ENCODE results near the gene INO80D.
"Not testable (repeated sequence)": the region's sequence is repeated elsewhere in the genome, so short reads cannot be mapped to it uniquely, and the experiment has no call there.

Gene INO80D

DNA sequence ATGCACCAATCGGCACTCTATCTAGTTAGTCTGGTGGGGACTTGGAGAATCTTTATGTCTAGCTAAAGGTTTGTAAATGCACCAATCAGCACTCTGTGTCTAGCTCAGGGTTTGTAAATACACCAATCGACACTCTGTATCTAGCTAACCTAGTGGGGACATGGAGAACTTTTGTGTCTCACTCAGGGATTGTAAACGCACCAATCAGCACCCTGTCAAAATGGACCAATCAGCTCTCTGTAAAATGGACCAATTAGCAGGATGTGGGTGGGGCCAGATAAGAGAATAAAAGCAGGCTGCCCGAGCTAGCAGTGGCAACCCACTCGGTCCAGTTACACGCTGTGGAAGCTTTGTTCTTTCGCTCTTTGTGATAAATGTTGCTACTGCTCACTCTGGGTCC, 108.3 kb downstream of the INO80D start:
- DNase-seq (ENCODE audit: low read depth in 2 of 2), result not testable (repeated sequence)

DNA sequence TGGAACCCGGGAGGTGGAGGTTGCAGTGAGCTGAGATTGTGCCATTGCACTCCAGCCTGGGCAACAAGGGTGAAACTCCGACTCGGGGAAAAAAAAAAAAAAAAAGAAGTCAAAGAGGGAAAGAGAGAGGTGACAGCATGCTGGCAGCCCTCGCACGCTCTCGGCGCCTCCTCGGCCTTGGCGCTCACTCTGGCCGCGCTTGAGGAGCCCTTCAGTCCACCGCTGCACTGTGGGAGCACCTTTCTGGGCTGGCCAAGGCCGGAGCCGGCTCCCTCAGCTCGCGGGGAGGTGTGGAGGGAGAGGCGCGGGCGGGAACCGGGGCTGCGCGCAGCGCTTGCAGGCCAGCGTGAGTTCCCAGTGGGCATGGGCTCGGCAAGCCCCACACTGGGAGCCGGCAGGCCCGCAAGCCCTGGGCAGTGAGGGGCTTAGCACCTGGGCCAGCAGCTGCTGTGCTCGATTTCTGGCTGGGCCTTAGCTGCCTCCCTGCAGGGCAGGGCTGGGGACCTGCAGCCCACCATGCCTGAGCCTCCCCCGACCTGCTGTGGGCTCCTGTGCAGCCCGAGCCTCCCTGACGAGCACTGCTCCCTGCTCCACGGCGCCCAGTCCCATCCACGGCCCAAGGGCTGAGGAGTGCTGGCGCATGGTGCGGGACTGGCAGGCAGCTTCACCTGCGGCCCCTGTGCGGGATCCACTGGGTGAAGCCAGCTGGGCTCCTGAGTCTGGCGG, 108.9 kb downstream of the INO80D start:
- DNase-seq (ENCODE audit: low read depth in 2 of 2), result not testable (repeated sequence)

DNA sequence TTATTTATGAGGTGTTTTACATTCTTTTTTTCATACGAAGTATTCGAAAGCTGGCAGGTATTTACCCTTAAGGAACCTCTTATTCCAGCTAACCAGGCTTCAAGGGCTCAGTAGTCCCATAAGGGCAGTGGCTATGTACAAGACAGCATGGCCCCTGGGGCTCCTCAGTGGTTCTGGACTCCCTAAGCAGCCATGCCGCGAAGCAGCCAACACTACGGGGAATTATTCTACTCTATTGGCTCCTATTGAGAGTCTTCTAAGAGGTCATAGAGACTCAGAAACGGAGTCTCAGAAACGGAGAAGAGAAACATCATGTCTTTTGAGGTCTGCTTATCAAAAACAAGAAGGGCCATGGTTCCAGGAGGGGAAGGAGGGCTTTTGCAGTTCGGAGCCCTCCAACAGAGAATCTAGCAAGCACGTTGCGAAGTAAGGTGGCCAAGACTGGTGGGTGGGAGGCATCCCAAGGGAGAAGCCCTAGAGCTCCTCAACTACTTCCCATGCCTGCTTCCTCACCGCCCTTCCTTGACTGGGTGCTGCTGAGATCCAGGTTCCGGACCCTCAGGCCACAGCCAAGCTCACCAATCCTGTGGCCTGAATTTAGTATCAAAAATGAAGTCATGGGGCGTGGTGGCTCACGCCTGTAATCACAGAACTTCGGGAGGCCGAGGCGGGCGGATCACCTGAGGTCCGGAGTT, 109.7 kb downstream of the INO80D start:
- no peak for DNase-seq (ENCODE audit: low read depth in 2 of 2)

DNA sequence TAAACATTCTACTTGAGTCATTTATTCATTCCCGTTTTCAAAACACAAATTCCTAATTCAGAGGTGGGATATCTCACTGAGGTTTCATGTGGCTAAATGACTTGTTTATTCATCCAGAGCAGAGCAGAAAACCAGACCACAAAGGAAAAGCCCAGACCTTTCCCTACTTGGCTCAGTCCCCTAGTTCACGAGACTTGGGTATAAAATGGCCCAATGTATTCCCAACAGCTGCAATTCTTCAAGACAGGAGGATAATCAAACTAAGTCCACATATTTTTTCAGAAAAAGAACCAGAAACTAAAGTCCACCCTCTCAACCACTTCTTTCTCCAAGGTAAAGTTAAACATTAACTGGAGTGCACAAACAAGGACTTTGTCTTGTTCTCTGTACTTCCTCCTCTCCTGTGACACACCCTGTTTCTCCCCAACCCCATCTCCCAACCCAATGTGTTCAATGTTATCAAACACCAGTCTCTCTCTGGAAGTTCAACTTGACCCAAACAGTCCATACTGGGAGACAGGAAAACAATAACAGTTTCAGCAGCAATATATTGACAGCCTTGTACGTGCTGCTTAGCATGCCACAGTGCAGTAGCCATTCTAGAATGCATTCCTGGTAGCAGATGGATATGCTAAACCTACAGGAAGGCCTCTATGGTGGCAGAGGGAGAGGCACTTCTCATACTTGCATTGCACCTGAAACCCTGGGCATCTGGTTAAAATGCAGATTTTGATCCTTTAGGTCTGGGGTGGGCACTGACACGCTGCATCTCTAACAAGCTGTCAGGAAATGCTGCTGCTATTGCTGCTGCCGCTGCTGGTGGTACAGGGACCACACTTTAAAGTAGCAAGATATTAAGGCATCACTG, 110.7 kb downstream of the INO80D start:
- DNase-seq (ENCODE audit: low read depth in 2 of 2), result no peak

DNA sequence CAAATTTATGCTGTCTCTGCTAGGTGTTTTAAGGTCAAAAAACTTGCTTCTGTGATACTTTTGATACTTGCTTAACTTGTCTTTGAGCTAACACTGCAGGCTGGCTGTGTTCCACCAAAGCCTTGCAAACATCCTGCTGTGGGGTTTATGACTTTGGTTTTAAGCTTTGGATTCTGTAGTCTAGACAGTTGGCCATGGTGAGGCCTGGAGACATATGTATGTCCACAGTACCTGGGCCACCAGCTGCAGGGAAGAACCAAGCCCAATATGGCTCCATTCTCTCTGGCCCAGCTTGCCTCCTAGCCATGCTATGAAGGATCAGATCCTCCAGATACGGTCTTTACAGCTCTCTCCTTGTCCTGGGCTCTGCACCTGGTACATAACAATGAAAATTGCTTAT, 113.9 kb downstream of the INO80D start:
- DNase-seq (ENCODE audit: low read depth in 2 of 2), result no peak

DNA sequence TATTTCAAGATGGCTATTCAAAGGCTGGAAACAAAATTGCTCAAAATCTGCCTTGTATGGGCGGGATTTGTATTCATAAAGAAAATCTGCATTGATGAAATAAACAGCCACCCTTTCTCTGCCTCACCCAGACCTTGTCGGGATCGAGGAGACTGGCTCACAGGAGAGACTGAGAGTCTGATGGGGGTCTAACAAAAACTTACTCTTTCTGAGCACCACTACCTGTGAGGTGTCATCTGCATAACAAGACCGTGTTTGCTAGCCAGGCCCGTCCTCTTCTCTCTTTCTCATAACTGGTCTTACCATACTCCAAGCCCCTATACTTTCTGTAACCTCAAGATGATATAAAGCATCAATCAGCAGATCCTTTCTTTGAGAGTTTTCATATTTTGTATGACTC, 115.6 kb downstream of the INO80D start:
- DNase-seq (ENCODE audit: low read depth in 2 of 2), result no peak

DNA sequence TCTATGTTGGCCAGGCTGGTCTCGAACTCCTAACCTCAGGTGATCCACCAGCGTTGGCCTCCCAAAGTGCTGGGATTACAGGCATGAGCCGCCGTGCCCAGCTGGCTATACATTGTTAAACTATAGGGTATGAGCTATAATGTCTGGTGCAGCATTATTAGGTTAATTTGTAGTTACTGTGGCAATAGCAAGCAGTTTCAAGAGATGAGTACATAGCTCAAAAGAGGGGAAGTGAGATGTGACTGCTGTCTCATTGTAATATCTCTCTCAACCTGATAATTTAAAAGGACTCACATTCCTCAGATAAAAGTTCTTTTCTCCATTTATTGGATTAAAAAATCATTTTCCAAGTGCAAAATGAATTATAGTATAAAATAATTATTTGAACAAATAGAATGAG, 116.4 kb downstream of the INO80D start:
- DNase-seq (ENCODE audit: low read depth in 2 of 2), result no peak

DNA sequence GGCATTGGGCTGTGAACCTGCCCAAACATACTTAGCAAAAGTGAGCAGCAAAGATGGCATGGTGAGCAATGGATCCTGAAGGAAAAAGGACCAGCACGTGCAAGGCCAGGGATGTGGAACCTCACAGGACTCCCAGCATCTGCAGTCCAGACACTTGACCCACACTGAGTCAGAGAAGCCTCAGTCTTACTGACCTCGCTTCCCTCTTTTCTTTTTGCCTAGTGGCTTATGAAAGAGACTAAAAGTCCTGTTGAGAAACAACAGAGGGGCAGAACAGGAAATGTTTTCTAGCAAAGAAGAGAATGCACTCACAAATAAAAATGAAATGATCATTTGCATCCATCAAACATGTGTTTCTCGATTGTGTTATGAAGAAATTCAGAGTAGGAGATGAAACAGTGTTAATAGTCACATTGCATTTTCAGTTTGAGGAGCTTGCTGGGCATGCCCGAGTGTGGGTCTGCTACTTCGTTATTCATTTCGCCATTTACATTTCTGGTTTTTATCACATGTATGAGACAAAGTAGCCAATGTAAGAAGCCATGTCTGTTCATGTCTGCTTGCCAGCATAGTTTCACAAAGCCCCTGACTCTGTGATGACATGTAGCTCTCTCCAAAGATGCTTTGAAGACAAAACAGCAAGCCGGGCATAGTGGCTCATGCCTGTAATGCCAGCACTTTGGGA, 118.4 kb downstream of the INO80D start:
- no peak for DNase-seq (ENCODE audit: low read depth in 2 of 2)

DNA sequence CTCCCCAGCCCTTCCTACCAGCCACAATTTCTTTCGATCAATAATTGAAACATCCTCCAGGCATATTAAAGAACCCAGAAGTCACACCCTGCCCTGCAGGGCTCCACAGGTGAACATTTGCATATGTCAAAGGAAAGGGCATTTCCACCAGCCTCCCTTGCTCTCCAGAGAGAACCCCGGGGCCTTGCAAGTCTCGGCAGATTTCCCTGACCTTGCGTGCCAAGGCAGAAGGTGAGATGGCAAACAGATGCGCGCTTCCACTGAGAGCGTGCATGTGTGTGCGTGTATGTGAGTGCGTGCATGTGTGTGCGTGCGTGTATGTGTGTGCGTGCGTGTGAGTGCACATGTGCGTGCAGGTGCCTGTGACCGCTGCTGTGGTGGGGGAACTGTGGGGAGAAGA, 120.3 kb downstream of the INO80D start:
- no peak for DNase-seq (ENCODE audit: low read depth in 2 of 2)

DNA sequence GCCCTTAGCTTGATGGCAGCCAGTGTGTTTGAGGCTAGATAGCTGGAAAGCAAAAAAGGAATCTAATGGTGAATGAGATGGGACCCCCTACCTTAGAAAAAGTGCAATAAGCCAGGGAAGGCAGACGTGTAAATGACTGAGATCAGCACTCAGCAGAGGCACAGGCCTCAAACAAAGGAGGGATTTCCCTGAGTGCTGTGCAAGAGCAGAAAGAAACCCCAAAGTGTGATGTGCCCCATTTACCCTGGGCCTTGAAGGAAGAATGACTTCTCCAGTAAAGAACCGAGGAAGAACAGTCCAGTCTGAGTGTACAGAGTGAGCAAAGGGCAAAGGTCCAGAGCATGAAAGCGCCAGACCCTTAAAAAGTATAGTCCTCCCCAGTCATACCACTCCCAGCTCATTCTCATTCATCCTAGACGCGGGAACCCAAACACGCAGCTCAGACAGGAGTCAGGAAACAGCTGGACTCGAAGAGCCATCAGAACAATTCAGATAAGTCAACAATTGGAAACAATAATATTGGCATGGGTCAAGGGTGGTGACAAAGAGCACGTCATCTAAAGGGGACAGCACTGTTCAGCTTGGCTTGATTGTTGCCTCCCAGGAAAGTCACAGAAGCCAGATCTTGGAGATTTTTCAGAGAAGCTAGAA, 121.7 kb downstream of the INO80D start:
- no peak for DNase-seq (ENCODE audit: low read depth in 2 of 2)

DNA sequence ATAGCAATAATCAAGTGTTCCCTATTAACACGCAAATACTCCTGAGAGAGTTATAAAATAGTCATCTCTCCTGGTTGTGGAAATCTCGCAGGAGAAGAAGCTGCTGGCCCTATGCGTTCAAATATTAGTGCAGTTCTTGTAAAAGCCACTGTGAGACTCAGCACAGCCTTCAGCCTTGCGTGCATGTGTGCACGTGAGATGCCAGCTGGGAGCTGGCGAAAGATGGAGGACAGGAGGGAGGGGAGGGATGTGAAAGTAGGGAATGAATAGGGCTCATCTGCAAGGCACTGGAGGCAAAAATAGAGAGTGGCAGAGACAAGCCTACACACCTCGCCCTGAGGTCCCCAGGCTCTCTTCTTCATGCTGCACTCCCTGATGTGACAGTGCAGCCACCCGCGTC, 126.5 kb downstream of the INO80D start:
- DNase-seq (ENCODE audit: low read depth in 2 of 2), result no peak

DNA sequence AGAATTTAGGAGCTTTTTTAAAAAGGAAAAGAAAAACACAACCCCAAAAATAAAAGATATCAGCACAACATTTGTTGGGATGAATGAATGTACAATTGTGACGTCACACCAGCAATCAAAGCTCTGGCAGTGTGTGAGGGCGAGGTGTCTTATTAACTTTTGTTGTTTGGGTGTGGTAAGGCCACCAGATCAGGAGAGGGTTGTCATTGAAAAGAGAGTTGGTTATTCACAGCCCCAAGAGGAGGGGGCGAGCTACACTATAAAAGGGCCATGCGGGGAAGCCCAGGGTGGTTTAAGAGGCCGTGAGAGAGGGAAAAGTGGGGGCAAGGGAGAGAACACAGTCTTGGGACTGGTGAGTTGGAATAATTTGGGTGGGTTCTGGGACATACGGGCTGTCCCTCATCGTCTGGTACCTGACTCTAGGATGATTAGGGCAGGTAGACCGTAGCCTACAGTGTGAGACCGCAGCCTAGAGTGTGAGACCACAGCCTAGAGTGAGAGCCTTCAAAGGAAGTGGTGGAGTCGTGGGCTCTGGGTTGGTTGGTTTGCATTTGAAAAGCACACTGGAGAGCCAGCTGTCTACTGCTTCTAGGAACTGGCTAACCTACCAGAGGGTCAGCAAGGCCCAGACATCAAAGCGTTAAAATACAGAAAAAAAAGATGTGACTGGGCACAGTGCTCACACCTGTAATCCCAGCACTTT, 128.4 kb downstream of the INO80D start:
- DNase-seq (ENCODE audit: low read depth in 2 of 2), result no peak

DNA sequence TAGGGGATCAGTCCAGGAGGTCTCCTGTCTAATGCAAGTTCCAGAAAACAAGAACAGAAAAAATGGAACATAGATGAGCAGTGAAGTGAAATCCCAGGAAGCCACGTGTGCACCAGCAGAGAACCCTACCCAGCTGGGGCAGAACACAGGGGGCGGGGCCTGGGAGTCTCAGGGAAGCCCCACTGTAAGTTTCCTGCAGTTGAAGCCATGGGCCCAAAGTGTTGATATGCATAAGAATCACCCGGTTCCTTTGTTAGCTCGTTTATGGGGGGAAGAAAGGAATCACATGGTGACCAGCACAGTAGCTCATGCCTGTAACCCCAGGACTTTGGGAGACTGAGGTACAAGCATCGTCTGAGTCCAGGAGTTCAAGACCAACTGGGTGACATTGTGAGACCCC, 131.3 kb downstream of the INO80D start:
- DNase-seq (ENCODE audit: low read depth in 2 of 2), result no peak

DNA sequence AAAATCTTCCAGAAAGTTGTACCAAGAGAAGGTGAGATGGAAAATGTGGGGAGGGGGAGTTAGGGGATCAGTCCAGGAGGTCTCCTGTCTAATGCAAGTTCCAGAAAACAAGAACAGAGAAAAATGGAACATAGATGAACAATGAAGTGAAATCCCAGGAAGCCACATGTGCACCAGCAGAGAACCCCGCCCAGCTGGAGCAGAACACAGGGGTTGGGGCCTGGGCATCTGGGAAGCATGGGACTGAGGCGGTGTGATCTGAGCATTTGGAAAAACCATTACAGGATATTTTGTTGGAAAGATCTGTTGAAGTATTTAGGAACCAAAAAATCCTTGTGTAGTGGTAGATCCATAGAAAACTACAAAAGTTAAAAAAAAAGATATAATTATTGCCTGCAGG, 133.7 kb downstream of the INO80D start:
- no peak for DNase-seq (ENCODE audit: low read depth in 2 of 2)

DNA sequence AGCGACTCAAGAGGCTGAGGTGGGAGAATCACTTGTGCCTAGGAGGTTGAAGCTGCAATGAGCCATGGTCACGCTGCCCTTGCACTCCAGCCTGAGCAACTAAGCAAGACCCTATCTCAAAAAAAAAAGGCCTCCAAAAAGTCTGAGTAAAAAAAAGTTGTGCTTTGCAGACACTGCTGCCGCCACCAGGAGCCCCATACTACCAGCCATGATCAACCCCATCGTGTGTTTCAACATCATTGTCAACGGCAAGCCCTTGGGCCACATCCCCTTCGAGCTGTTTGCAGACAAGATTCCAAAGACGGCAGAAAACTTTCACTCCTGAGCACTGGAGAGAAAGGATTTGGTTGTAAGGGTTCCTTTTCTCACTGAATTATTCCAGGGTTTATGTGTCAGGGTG, 137.1 kb downstream of the INO80D start:
- DNase-seq (ENCODE audit: low read depth in 2 of 2), result no peak

DNA sequence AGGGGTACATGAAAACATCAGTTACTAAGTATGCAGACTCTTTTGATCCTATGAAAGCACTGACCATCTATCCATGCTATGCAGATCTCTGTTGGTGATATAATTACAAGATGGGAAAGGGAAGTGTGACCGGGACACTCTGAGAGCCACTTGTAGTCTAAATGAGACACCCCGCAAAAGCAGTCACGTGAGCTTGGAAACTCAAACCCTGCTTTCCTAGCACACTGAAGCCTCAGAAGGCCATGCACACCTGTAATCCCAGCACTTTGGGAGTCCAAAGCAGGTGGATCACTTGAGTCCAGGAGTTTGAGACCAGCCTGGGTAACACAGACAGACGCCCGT, 137.5 kb downstream of the INO80D start:
- DNase-seq (ENCODE audit: low read depth in 2 of 2), result no peak

DNA sequence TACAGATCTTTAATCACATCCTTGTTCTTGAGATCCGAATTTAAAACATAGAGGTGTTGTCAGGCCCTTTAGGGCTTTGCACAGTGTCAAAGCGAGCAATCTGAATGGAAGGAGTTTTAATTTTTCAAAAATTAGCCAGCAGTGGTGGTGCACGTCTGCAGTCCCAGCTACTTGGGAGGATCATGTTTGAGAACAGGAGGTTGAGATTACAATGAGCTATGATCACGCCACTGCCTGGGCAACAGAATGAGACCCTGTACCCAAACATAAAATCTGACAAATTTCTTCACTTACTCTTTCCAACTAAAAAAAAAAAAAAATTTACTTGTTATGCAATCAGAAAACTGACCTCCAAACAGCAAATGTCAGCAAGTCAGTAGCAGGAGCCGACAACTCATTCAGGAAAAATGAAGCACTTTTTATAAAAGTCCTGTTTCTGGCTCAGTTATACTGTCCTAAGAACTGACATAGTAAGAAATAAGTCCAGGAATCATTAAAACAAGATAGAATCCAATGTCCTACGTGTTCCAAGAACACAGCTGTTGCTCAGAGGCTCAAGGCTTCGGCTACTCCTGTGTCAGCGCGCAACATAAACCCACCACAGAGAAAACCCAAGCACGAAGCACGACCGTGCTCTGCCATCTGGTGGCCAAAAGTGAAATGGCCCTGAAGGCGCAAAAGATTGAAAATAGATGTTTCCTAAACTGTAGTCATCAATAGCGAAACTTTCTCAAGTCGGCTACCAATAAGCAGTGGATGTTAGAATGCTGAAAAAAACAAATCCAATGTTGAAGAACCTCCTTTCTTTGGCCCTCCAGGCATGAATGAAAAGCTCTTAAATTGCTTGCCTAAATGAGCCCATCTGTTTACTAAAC, 138.1 kb downstream of the INO80D start:
- peak; percentile 44 to 51 for DNase-seq (ENCODE audit: low read depth in 2 of 2)

DNA sequence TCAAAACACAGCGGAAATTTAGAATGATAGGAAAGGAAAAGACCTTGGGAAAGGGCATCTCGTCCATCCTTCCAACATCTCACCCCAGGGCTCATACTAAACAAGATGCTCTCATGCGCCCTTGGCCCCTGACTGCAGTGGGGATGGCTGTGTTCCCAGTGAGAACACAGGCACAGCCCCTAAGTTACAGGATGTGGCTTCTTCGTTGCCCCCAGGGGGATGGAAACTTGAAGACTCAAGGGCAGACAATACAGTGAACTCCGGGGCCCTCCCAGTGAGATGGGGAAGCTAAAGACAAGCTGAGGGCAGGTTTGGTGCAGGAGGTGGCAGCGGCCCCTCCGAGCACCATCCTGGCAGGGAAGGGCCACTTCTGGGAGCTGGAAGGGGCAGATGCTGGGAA, 139.7 kb downstream of the INO80D start:
- DNase-seq (ENCODE audit: low read depth in 2 of 2), result no peak

All from fibroblast of skin of left quadriceps (primary cell).